Fibroblast of skin of left biceps (primary cell): ENCODE measurements around the gene BCAT1.
"Not testable (repeated sequence)": the region's sequence is repeated elsewhere in the genome, so short reads cannot be mapped to it uniquely, and the experiment has no call there.

ENCODE experiments used
- DNase-seq, 2 experiments: peaks; one replicate each; pipeline ENCODE4 v3.0.0-alpha.2; 2013; ENCODE audit warnings: low read depth in 2 of 2

BCAT1 gene

GRCh38 chr12:24928533-24929306 lies 20.2 kb downstream of the BCAT1 start:
- DNase-seq, result not testable (repeated sequence)

- no peak for DNase-seq
Observed at GRCh38 chr12:24928131-24928530, 20.8 kb downstream of the BCAT1 start.

DNA sequence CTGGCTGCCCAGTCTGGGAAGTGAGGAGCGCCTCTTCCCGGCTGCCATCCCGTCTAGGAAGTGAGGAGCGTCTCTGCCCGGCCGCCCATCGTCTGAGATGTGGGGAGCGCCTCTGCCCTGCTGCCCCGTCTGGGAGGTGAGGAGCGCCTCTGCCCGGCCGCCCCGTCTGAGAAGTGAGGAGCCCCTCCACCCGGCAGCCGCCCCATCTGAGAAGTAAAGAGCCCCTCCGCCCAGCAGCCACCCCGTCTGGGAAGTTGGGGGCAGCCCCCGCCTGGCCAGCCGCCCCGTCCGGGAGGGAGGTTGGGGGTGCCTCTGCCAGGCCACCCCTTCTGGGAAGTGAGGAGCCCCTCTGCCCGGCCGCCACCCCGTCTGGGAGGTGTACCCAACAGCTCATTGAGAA lies 22.8 kb downstream of the BCAT1 start:
- not testable (repeated sequence) for DNase-seq

- no peak for DNase-seq
Observed at GRCh38 chr12:24922090-24922489, 26.8 kb downstream of the BCAT1 start.

- no peak for DNase-seq
Observed at GRCh38 chr12:24921251-24922038, 27.5 kb downstream of the BCAT1 start.

DNA sequence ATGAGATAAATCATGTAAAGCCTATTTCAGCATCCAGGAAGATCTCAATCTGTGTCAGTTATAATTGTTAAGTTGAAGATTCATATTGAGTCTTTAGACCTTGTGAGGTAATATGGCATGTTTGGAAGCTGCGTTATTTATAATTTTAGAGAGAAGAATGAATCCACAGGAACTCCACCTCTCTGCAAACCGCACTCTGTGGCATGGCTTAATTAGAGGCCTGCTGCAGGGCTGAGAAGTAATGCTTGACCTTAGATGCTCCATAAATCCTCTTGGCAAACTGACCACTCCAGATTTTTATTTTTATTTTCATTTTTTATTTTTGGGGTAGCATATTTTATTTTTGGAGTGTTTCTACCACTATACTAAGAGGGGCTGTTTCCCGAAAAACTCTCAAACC lies 28.8 kb downstream of the BCAT1 start:
- no peak for DNase-seq

GRCh38 chr12:24919346-24920001 lies 29.4 kb downstream of the BCAT1 start:
- no peak for DNase-seq

GRCh38 chr12:24918596-24918995 lies 30.3 kb downstream of the BCAT1 start:
- no peak for DNase-seq

GRCh38 chr12:24915501-24915900 lies 33.4 kb downstream of the BCAT1 start:
- DNase-seq, result no peak

GRCh38 chr12:24913953-24914352 lies 34.9 kb downstream of the BCAT1 start:
- no peak for DNase-seq

GRCh38 chr12:24913130-24913529 lies 35.8 kb downstream of the BCAT1 start:
- no peak for DNase-seq

DNA sequence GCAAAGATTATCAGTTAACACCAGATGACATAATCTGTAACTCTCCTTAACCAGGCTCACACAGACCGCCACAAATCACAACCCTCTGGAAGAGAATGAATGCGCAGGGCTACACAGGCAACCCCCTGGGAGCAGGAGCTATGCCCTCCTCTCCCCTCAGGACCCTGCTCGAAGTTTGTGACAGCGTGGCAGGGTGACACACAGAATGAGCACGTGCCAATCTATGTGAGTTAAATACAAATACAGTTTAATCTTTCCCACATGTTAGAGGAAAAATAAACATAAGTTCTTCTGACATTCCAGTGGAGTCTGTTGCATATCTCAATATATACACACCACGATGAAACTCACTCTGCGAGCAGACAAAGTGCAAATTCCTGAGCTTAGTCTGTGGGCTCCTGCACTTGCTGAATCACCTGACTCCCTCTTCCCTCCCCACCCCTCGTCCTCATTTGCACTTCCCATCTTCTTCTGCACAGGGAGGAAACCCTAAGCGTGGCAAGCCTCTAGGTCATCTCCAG lies 37.6 kb downstream of the BCAT1 start:
- DNase-seq, result peak; percentile 81 to 82

- DNase-seq, result not testable (repeated sequence)
Observed at GRCh38 chr12:24910192-24910591, 38.7 kb downstream of the BCAT1 start.

- DNase-seq, result peak; percentile 77 to 81
Observed at GRCh38 chr12:24909667-24910066, 39.2 kb downstream of the BCAT1 start.

- DNase-seq, result no peak
Observed at GRCh38 chr12:24907464-24907863, 41.4 kb downstream of the BCAT1 start.

GRCh38 chr12:24906141-24906540 lies 42.8 kb downstream of the BCAT1 start:
- no peak for DNase-seq

GRCh38 chr12:24905431-24905830 lies 43.5 kb downstream of the BCAT1 start:
- no peak for DNase-seq

DNA sequence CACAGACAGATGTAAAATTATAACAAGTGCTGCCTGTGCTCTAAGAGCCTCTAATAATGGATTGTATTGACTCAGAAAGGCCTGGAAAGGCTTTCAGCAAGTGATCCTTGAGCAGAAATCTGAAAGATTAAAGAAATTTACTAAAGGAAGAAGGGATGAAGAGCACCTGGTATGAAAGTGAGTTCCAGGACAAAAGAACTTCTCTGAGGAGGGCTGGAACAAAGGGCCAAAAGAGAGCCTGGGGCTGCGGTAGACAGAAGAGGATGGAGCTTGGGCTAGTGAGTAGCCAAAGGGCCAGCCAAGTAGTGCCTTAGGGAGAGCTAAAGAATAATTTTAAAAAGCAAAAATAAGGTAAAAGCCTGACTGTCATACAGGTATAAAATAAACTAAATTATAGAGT lies 44.0 kb downstream of the BCAT1 start:
- DNase-seq, result no peak

- no peak for DNase-seq
Observed at GRCh38 chr12:24903329-24904088, 45.4 kb downstream of the BCAT1 start.

DNA sequence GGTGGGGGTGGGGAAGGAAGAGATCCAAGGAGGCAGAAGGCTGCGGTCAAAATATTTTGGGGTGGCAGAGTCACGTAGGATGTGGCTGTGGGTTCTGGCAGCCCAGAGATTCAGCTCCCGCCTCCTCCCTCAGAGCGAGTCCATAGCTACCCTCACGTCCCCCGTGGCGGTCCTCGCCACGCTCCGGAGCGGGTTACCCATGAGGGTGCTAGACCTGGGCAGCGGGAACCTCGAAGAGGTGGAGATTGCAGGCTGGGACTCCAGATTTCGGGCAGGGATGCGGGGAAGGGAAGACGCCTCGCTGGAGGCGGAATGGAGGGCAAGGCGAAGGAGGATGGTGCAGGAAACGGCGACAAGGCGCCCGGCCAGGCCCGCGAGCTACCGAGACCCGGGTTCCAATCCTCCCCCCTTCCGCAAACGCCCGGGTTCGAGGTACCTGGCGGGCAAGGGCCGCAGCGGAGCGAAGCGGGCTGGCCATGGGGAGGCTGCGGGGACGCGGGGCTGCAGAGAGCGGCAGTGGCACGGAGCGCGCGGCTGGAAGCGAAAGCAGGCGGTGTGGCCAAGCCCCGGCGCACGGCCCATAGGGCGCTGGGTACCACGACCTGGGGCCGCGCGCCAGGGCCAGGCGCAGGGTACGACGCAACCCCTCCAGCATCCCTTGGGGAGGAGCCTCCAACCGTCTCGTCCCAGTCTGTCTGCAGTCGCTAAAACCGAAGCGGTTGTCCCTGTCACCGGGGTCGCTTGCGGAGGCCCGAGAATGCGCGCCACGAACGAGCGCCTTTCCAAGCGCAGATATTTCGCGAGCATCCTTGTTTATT lies 46.2 kb downstream of the BCAT1 start:
- no peak for DNase-seq
